Loucy (cell line): Measurements from ENCODE around the gene NAALADL2.

ENCODE experiments used
- H2AFZ ChIP-seq: fragments of 200-600 bp; sonication (generic); 2 replicates; pipeline ENCODE4 v1.6.0; 2016; ENCODE audit warnings: antibody characterized with exemption, mild to moderate bottlenecking, low read length, moderate library complexity
- H3F3A ChIP-seq: fragments of 200-600 bp; 2 replicates; pipeline ENCODE4 v1.6.0; 2016; ENCODE audit warnings: antibody characterized with exemption, low read depth, mild to moderate bottlenecking
- H3K27me3 ChIP-seq: fragments of 200-600 bp; sonication (generic); 2 replicates; pipeline ENCODE4 v1.6.1; 2014; ENCODE audit warnings: low read length, mild to moderate bottlenecking; ENCODE audit not compliant: insufficient read depth, poor library complexity, severe bottlenecking
- H3K36me3 ChIP-seq: fragments of 200-600 bp; sonication (generic); 2 replicates; pipeline ENCODE4 v1.6.1; 2016; ENCODE audit warnings: low read length; ENCODE audit not compliant: insufficient read depth
- H3K4me1 ChIP-seq: fragments of 200-600 bp; sonication (generic); 2 replicates; pipeline ENCODE4 v1.5.1; 2014; ENCODE audit warnings: low read length, mild to moderate bottlenecking; ENCODE audit not compliant: insufficient read depth, poor library complexity, severe bottlenecking
- H3K4me2 ChIP-seq: fragments of 200-600 bp; sonication (generic); 2 replicates; pipeline ENCODE4 v1.6.0; 2014; ENCODE audit warnings: antibody characterized with exemption, low read length, low read depth, mild to moderate bottlenecking; ENCODE audit not compliant: poor library complexity, severe bottlenecking
- H3K4me3 ChIP-seq: fragments of 200-600 bp; sonication (generic); 2 replicates; pipeline ENCODE4 v1.5.1; 2014; ENCODE audit warnings: low read length, mild to moderate bottlenecking, mixed read lengths; ENCODE audit not compliant: poor library complexity, severe bottlenecking
- H3K79me2 ChIP-seq: fragments of 200-600 bp; sonication (generic); 2 replicates; pipeline ENCODE4 v1.6.1; 2014; ENCODE audit warnings: low read length; ENCODE audit not compliant: insufficient read depth
- H3K9ac ChIP-seq: fragments of 200-600 bp; sonication (generic); 2 replicates; pipeline ENCODE4 v1.6.0; 2014; ENCODE audit warnings: mild to moderate bottlenecking, low read depth, low read length, moderate library complexity; ENCODE audit not compliant: poor library complexity, severe bottlenecking
- H3K9me2 ChIP-seq: fragments of 200-600 bp; sonication (generic); replicated peaks from 2 replicates; pipeline ENCODE4 v1.6.1; 2016; ENCODE audit warnings: low read depth, low read length, mixed read lengths
- H3K9me3 ChIP-seq: fragments of 200-600 bp; sonication (generic); 2 replicates; pipeline ENCODE4 v1.6.1; 2014; ENCODE audit warnings: mild to moderate bottlenecking, antibody characterized with exemption, low read length, low read depth; ENCODE audit not compliant: insufficient read depth
- H4K20me1 ChIP-seq: fragments of 200-600 bp; sonication (generic); 2 replicates; pipeline ENCODE4 v1.6.0; 2014; ENCODE audit warnings: antibody characterized with exemption, low read length, mild to moderate bottlenecking; ENCODE audit not compliant: insufficient read depth, poor library complexity, severe bottlenecking
- EZH2phosphoT487 ChIP-seq: fragments of 200-600 bp; IDR thresholded peaks from 2 replicates; pipeline ENCODE4 v1.6.1; 2018; ENCODE audit warnings: antibody characterized with exemption, mild to moderate bottlenecking, moderate library complexity, borderline replicate concordance
- TF ChIP-seq, protein P1 (sequence below): fragments of 200-600 bp; sonication (generic); conservative IDR thresholded peaks from 2 replicates; pipeline ENCODE4 v1.5.1; 2014; ENCODE audit warnings: mild to moderate bottlenecking, antibody characterized with exemption, low read length

The NAALADL2 gene

DNA sequence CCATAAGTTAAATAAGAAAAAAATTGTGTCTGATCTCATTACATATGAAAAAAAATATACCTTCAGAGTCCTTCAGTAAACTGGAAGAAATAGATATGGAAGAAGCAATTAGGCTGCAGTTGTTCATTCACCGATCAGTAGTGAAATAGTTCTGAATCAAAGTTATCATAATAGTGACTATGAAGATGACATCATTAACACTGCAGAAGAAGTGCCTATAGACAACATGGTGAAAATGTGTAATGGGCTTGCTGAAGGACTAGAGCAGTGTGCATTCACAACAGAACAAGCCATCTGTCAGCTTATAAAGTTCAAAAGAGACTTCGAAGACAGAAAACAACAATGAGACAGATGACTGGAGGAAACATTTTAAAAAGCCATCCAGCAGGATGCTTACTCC lies 144.5 kb downstream of the NAALADL2 start:
- Histone ChIP-seq H3K4me1 (no peaks in the 10 kb centered on the region), H3K36me3 (no peaks in the 10 kb centered on the region), H3K79me2 (no peaks in the 10 kb centered on the region), H3K9ac (no peak overlapping the region), H2AFZ (no peak overlapping the region), H4K20me1 (no peaks in the 10 kb centered on the region), H3K9me2 (no peaks in the 10 kb centered on the region), H3K9me3 (no peaks in the 10 kb centered on the region), H3K27me3 (no peaks in the 10 kb centered on the region), H3K4me2 (no peak overlapping the region), H3F3A (no peaks in the 10 kb centered on the region), H3K4me3 (no peak overlapping the region)
- no peak for TF ChIP-seq EZH2phosphoT487
- TF ChIP-seq, protein P1, sequence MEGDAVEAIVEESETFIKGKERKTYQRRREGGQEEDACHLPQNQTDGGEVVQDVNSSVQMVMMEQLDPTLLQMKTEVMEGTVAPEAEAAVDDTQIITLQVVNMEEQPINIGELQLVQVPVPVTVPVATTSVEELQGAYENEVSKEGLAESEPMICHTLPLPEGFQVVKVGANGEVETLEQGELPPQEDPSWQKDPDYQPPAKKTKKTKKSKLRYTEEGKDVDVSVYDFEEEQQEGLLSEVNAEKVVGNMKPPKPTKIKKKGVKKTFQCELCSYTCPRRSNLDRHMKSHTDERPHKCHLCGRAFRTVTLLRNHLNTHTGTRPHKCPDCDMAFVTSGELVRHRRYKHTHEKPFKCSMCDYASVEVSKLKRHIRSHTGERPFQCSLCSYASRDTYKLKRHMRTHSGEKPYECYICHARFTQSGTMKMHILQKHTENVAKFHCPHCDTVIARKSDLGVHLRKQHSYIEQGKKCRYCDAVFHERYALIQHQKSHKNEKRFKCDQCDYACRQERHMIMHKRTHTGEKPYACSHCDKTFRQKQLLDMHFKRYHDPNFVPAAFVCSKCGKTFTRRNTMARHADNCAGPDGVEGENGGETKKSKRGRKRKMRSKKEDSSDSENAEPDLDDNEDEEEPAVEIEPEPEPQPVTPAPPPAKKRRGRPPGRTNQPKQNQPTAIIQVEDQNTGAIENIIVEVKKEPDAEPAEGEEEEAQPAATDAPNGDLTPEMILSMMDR = no peak

DNA sequence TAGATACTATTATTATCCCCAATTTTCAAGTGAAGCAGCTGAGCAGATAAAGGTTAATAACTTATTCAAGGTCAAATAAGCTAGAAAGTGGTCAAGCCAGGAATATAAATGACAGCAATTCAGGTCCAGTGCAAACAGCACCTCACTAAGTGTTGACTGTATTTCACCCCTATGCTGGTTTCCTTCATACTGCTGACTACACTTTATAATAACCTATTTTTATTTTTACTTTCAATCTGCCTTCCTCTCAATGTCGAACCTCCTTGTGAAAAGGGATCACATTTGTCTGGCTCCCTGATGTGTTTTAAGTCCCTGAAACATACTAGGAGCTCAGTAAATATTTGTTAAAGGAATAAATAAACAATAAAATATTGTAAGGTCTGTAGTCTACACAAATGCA lies 146.1 kb downstream of the NAALADL2 start:
- H4K20me1 ChIP-seq = no peaks in the 10 kb centered on the region
- no peaks in the 10 kb centered on the region for H3K79me2 ChIP-seq
- no peaks in the 10 kb centered on the region for H3K9me2 ChIP-seq
- no peak overlapping the region for H3K9ac ChIP-seq
- H3K4me2 ChIP-seq = no peak overlapping the region
- no peaks in the 10 kb centered on the region for H3K9me3 ChIP-seq
- no peaks in the 10 kb centered on the region for H3K4me1 ChIP-seq
- H2AFZ ChIP-seq = no peak overlapping the region
- H3K36me3 ChIP-seq = no peaks in the 10 kb centered on the region
- TF ChIP-seq, protein P1 = no peak
- no peak for TF ChIP-seq EZH2phosphoT487
- H3F3A ChIP-seq = no peaks in the 10 kb centered on the region
- no peak overlapping the region for H3K4me3 ChIP-seq
- no peaks in the 10 kb centered on the region for H3K27me3 ChIP-seq

DNA sequence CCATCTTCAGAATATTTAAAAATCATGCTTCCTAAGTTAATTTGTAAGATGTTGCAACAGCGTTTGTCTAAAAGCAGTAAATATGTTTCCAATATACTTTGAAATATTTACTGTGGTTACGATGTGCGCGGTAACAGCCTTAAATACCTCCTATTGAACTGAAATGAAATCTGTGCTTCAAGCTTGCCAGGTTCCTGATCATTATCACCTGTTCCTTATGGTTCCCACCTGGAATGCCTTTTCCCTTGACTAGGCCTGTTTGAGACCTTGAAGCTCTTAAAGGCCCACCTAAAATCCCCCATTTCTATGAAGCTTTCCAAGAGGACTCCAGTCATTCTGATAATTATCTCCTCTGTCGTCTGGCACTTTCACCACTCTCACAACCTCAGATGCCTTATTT lies 146.7 kb downstream of the NAALADL2 start:
- Histone ChIP-seq H2AFZ (no peak overlapping the region), H3K27me3 (no peaks in the 10 kb centered on the region)

More for the DNA sequence above, 146.7 kb downstream of the NAALADL2 start:
- Histone ChIP-seq H4K20me1 (no peaks in the 10 kb centered on the region), H3K4me1 (no peaks in the 10 kb centered on the region), H3K4me3 (no peak overlapping the region), H3K9me2 (no peaks in the 10 kb centered on the region), H3K79me2 (no peaks in the 10 kb centered on the region), H3F3A (no peaks in the 10 kb centered on the region), H3K9ac (no peak overlapping the region), H3K9me3 (no peaks in the 10 kb centered on the region), H3K4me2 (no peak overlapping the region), H3K36me3 (no peaks in the 10 kb centered on the region)
- no peak for TF ChIP-seq EZH2phosphoT487
- TF ChIP-seq, protein P1 = no peak
